Osteoblast (primary cell): ENCODE measurements around the gene ABCA12. TPM values are rescaled to one million over a fixed set of nuclear protein-coding genes. Genes with fewer than 3 reads are reported as not detected.

ENCODE experiments used
- DNase-seq: peaks from one replicate; pipeline ENCODE4 v3.0.0; 2011; ENCODE audit warnings: low spot score, mixed read lengths; ENCODE audit not compliant: insufficient read length; ENCODE audit errors: missing footprints
- H2AFZ ChIP-seq: 2 replicates; pipeline ENCODE4 v1.6.0; 2011; ENCODE audit warnings: mild to moderate bottlenecking, low read length
- H3K27ac ChIP-seq: 2 replicates; pipeline ENCODE4 v1.5.1; 2011; ENCODE audit warnings: mild to moderate bottlenecking, low read depth, low read length, moderate library complexity
- H3K27me3 ChIP-seq: 2 replicates; pipeline ENCODE4 v1.6.0; 2012; ENCODE audit warnings: mild to moderate bottlenecking, control low read depth, inconsistent platforms, low read length, moderate library complexity; ENCODE audit not compliant: insufficient read depth
- H3K36me3 ChIP-seq: 2 replicates; pipeline ENCODE4 v1.5.1; 2011; ENCODE audit warnings: mild to moderate bottlenecking, low read length, control low read depth, moderate library complexity; ENCODE audit not compliant: insufficient read depth
- H3K4me1 ChIP-seq: 2 replicates; pipeline ENCODE4 v1.5.1; 2011; ENCODE audit warnings: mild to moderate bottlenecking, low read length, control low read depth, moderate library complexity; ENCODE audit not compliant: insufficient read depth
- H3K4me2 ChIP-seq: 2 replicates; pipeline ENCODE4 v1.6.0; 2011; ENCODE audit warnings: mild to moderate bottlenecking, low read length; ENCODE audit not compliant: insufficient read depth
- H3K4me3 ChIP-seq: fragments of 200-600 bp; sonication (generic); 3 replicates; pipeline ENCODE4 v1.5.1; 2012; ENCODE audit warnings: mild to moderate bottlenecking, low read length, inconsistent platforms; ENCODE audit not compliant: insufficient read depth
- H3K79me2 ChIP-seq: 2 replicates; pipeline ENCODE4 v1.6.0; 2012; ENCODE audit warnings: mild to moderate bottlenecking, low read length, control low read depth, inconsistent platforms; ENCODE audit not compliant: insufficient read depth
- H3K9me3 ChIP-seq: 2 replicates; pipeline ENCODE4 v1.5.1; 2011; ENCODE audit warnings: low read depth, low read length, control low read depth
- H4K20me1 ChIP-seq: 2 replicates; pipeline ENCODE4 v1.6.0; 2012; ENCODE audit warnings: mild to moderate bottlenecking, low read length, control low read depth; ENCODE audit not compliant: insufficient read depth
- total RNA-seq: library from RNA; depleted of rRNA; stranded (reverse); fragments of >200 nt; gene quantifications from 2 replicates; pipeline ENCODE4 v1.2.3, GENCODE V29; 2012
- TF ChIP-seq, protein P1 (sequence below): IDR thresholded peaks from 2 replicates; pipeline ENCODE4 v1.5.1; 2011; ENCODE audit warnings: mild to moderate bottlenecking, low read depth, low read length, moderate library complexity; ENCODE audit errors: extremely low read depth

Gene ABCA12
- total RNA-seq, 1 donor = under 0.01 TPM

DNA sequence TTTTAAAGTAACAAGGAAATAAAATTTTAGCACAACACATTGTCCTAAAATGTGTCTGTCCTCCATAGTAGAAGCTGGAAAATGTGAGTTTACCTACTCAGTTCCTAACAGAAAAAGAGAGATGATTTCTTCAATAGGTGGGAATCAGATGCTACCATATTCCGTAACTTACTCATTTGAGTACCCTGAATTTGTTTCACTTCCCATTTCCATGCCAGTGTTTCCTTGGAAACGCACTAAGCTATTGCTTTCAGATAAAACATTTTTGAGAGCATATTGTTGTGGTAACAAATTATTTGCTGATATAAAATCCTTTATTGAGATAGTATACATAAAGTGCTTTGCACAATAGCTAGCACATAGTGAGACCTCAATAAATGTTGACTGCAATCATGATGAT is 191.5 kb downstream of the ABCA12 start:
- Histone ChIP-seq H3K36me3 (no peaks in the 10 kb centered on the region), H2AFZ (no peak overlapping the region), H3K79me2 (no peaks in the 10 kb centered on the region), H3K27me3 (no peaks in the 10 kb centered on the region), H3K4me3 (no peak overlapping the region), H3K4me1 (no peaks in the 10 kb centered on the region), H3K27ac (no peak overlapping the region), H4K20me1 (no peaks in the 10 kb centered on the region), H3K4me2 (no peak overlapping the region), H3K9me3 (no peaks in the 10 kb centered on the region)
- no peak for DNase-seq
- TF ChIP-seq, protein P1, sequence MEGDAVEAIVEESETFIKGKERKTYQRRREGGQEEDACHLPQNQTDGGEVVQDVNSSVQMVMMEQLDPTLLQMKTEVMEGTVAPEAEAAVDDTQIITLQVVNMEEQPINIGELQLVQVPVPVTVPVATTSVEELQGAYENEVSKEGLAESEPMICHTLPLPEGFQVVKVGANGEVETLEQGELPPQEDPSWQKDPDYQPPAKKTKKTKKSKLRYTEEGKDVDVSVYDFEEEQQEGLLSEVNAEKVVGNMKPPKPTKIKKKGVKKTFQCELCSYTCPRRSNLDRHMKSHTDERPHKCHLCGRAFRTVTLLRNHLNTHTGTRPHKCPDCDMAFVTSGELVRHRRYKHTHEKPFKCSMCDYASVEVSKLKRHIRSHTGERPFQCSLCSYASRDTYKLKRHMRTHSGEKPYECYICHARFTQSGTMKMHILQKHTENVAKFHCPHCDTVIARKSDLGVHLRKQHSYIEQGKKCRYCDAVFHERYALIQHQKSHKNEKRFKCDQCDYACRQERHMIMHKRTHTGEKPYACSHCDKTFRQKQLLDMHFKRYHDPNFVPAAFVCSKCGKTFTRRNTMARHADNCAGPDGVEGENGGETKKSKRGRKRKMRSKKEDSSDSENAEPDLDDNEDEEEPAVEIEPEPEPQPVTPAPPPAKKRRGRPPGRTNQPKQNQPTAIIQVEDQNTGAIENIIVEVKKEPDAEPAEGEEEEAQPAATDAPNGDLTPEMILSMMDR = no peak

DNA sequence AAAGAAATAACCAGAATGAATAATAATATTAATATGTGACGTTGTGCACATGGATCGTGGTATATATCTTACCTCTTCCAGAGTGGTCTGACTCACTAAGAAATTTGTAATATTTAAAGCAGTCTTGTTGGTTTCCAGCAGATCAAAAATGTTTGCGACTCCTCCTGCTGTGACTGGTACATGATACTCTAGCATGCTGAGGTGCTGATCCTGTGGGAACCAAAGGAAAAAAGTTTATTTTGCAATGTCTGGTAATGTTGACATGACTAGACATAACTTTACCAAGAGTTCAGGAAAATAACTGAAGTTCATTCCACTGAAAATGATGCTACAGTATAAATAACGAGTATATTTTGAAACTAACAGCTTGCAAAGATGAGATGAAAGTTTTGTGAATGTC is 204.4 kb downstream of the ABCA12 start:
- Histone ChIP-seq H2AFZ (no peak overlapping the region), H3K27me3 (no peaks in the 10 kb centered on the region), H3K79me2 (no peaks in the 10 kb centered on the region), H3K27ac (no peak overlapping the region), H4K20me1 (no peaks in the 10 kb centered on the region), H3K9me3 (no peaks in the 10 kb centered on the region), H3K4me3 (no peak overlapping the region), H3K4me1 (no peaks in the 10 kb centered on the region), H3K36me3 (no peaks in the 10 kb centered on the region), H3K4me2 (no peak overlapping the region)
- TF ChIP-seq, protein P1 = no peak
- DNase-seq = no peak

DNA sequence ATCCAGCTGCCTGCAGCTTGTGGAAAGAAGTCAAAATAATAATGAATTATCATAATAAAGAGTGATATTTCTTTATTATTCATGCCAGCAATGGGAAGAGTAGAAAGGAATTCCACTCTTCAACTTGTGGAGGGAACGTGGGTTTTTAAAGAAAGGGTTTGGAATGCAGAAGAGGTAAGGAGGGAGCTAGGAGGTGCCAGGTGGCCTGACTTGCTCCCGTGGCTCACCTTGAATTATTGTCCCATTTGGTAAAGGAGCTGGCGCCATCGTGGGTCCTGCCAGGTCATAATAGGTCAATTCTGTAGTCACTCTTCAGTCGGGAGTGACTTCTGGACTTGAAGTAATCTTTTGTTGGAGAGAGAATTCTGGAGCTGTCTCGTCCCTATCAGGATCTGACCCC is 233.8 kb downstream of the ABCA12 start:
- H3K79me2 ChIP-seq = no peaks in the 10 kb centered on the region
- no peak overlapping the region for H3K4me2 ChIP-seq
- H3K27ac ChIP-seq = no peak overlapping the region
- no peaks in the 10 kb centered on the region for H4K20me1 ChIP-seq
- no peaks in the 10 kb centered on the region for H3K4me1 ChIP-seq
- TF ChIP-seq, protein P1 = no peak
- H3K9me3 ChIP-seq = no peaks in the 10 kb centered on the region
- H2AFZ ChIP-seq = no peak overlapping the region
- DNase-seq = no peak
- no peak overlapping the region for H3K4me3 ChIP-seq
- no peaks in the 10 kb centered on the region for H3K36me3 ChIP-seq
- no peaks in the 10 kb centered on the region for H3K27me3 ChIP-seq

DNA sequence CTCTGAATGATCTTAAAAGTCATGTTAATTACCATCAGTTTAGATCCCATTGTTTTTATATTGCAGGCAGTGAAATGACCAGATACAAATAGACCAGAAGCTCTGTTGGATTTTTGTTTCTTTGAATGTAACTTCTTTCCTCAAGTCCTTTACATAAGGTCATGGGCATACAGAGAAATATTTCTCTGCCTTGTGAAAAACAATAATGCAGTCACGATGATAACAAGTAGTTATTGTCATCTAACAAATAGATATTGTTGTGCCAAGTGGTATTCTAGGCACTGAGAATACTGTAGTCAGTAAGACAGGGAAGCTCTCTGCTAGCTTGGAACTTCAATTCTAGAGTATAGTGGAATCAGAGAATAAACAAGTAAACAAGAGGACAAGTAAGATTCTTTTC is 234.2 kb downstream of the ABCA12 start:
- Histone ChIP-seq H3K9me3 (no peaks in the 10 kb centered on the region), H4K20me1 (no peaks in the 10 kb centered on the region), H3K27me3 (no peaks in the 10 kb centered on the region), H2AFZ (no peak overlapping the region), H3K4me1 (no peaks in the 10 kb centered on the region), H3K4me3 (no peak overlapping the region), H3K36me3 (no peaks in the 10 kb centered on the region), H3K79me2 (no peaks in the 10 kb centered on the region), H3K4me2 (no peak overlapping the region), H3K27ac (no peak overlapping the region)
- TF ChIP-seq, protein P1 = no peak
- no peak for DNase-seq
